ENCODE measurements around the gene FFAR3.

Gene FFAR3

GRCh38 chr19:35313587-35313986 lies 44.7 kb upstream of the FFAR3 start:
- TF ChIP-seq, protein P1, sequence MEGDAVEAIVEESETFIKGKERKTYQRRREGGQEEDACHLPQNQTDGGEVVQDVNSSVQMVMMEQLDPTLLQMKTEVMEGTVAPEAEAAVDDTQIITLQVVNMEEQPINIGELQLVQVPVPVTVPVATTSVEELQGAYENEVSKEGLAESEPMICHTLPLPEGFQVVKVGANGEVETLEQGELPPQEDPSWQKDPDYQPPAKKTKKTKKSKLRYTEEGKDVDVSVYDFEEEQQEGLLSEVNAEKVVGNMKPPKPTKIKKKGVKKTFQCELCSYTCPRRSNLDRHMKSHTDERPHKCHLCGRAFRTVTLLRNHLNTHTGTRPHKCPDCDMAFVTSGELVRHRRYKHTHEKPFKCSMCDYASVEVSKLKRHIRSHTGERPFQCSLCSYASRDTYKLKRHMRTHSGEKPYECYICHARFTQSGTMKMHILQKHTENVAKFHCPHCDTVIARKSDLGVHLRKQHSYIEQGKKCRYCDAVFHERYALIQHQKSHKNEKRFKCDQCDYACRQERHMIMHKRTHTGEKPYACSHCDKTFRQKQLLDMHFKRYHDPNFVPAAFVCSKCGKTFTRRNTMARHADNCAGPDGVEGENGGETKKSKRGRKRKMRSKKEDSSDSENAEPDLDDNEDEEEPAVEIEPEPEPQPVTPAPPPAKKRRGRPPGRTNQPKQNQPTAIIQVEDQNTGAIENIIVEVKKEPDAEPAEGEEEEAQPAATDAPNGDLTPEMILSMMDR (IDR thresholded peaks at IDR 0.05; ENCODE audit: extremely low read depth, missing control alignments) = no peak
- DNase-seq (ENCODE audit: low spot score) = no peak

GRCh38 chr19:35314031-35314430 lies 44.2 kb upstream of the FFAR3 start:
- TF ChIP-seq, protein P1 (IDR thresholded peaks at IDR 0.05; ENCODE audit: extremely low read depth, missing control alignments) = no peak
- DNase-seq (ENCODE audit: low spot score) = no peak

DNA sequence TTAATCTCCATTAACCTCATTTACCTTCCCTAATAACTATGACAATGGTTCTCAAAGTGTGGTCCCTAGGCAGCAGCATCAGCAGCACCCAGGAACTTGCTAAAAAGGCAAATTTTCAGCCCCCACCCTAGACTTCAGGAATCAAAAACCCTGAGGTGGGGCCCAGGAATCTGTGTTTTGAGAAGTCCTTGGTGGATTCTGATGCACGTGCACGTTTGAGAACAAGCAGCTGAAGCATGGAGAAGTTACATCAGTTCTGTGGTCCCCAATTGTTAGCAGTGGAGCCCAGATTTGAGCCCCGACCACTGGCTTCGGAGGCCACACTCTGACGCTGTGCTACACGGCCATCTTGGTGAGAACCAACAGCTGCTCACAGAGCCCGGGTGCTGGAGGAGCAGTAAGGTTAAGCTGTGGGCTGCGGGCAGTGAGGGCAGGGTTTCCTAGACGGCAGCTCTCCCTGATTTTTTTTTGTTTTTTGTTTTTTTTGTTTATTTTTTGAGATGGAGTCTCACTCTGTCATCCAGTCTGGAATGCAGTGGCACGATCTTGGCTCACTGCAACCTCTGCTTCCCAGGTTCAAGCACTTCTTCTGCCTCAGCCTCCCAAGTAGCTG lies 43.3 kb upstream of the FFAR3 start:
- TF ChIP-seq, protein P1 (IDR thresholded peaks at IDR 0.05; ENCODE audit: extremely low read depth, missing control alignments) = no peak
- DNase-seq (ENCODE audit: low spot score) = no peak

DNA sequence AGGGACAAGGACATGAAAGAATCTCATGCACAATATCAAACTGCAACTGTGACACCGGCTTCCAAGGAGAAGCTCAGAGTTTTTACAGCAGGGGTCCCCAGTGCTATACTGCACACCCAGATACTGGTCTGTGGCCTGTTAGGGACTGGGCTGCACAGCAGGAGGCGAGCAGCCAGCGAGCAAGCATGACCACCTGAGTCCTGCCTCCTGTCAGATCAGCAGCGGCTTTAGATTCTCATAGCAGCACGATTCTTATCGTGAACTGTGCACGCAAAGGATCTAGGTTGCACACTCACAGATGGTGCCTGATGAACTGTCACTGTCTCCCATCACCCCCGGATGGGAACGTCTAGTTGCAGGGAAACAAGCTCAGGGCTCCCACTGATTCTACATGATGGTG lies 42.4 kb upstream of the FFAR3 start:
- TF ChIP-seq, protein P1 (IDR thresholded peaks at IDR 0.05; ENCODE audit: extremely low read depth, missing control alignments) = no peak
- DNase-seq (ENCODE audit: low spot score) = no peak

DNA sequence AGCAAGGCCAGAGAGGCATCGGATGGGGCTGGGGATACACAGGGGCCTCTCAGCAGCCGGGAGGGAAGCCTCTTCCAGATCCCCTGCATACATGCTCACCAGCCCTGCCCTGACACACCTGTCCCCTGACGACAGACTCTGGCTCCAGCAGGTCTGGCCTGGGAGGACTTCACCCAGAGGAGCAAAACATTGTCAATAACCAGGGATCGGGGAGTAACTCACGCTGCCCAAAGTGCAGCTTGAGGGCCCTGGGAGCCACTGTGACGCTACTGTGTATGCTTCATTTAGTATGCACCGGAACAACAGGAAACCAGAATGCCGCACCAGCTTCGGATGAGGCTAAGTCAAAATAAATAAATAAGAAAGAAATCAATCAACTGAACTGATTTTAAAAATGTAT lies 41.7 kb upstream of the FFAR3 start:
- TF ChIP-seq, protein P1 (IDR thresholded peaks at IDR 0.05; ENCODE audit: extremely low read depth, missing control alignments) = no peak
- DNase-seq (ENCODE audit: low spot score) = no peak

GRCh38 chr19:35317464-35318043 lies 40.7 kb upstream of the FFAR3 start:
- TF ChIP-seq, protein P1 (IDR thresholded peaks at IDR 0.05; ENCODE audit: extremely low read depth, missing control alignments) = no peak
- no peak for DNase-seq (ENCODE audit: low spot score)

GRCh38 chr19:35318679-35319448 lies 39.4 kb upstream of the FFAR3 start:
- no peak for DNase-seq (ENCODE audit: low spot score)

More at GRCh38 chr19:35318679-35319448, 39.4 kb upstream of the FFAR3 start:
- TF ChIP-seq, protein P1 (IDR thresholded peaks at IDR 0.05; ENCODE audit: extremely low read depth, missing control alignments) = no peak
